Adrenal gland (tissue), 12 donors: ENCODE results near the gene RHOBTB1. TPM values are rescaled to one million over a fixed set of nuclear protein-coding genes. Genes with fewer than 3 reads are reported as not detected.

ENCODE experiments used
- DNase-seq, 7 donors: peaks; one replicate each; pipeline ENCODE4 v3.0.0-alpha.2; 2019 to 2020
- H3K27ac ChIP-seq, 5 donors: fragments of 200-600 bp; sonication (generic) in 4 of 5; 1 replicate in 3 of 5; 2 replicates in 2 of 5; pipeline versions ENCODE4 v1.5.1 to v1.8.0; 2016 to 2020; ENCODE audit warnings: mild to moderate bottlenecking in 1 of 5
- H3K27me3 ChIP-seq: fragments of 200-600 bp; 2 replicates; pipeline ENCODE4 v1.8.0; 2021
- H3K36me3 ChIP-seq, 2 donors: fragments of 200-600 bp; replicated peaks in 1 of 2; 1 replicate in 1 of 2; 2 replicates in 1 of 2; pipeline versions ENCODE4 v1.5.1 to v1.8.0; 2018 to 2022
- H3K4me1 ChIP-seq, 2 donors: fragments of 200-600 bp; replicated peaks in 1 of 2; 1 replicate in 1 of 2; 2 replicates in 1 of 2; pipeline versions ENCODE4 v1.5.1 to v1.8.0; 2018 to 2021
- H3K4me3 ChIP-seq, 4 donors: fragments of 200-600 bp; sonication (generic) in 3 of 4; one replicate each; pipeline ENCODE4 v1.5.1; 2016 to 2018
- H3K9me3 ChIP-seq, 3 donors: fragments of 200-600 bp; sonication (generic) in 1 of 3; replicated peaks in 1 of 3; 1 replicate in 2 of 3; 2 replicates in 1 of 3; pipeline versions ENCODE4 v1.5.1 to v1.8.0; 2016 to 2021
- POLR2A ChIP-seq, 2 donors: fragments of 450-650 bp; IDR thresholded peaks; one replicate each; pipeline ENCODE4 v1.6.1; 2017; ENCODE audit warnings: antibody characterized with exemption in 2 of 2, mild to moderate bottlenecking in 2 of 2, moderate library complexity in 1 of 2
- WGBS, 4 donors: extraction: QIAGEN DNeasy Blood & Tissue Kit in 2 of 4; methylation state at CpG; one replicate each; pipeline versions ENCODE4 v1.1.5 to v1.1.7; 2013 to 2017; 5-methylcytosine and 5-hydroxymethylcytosine counted together
- intact Hi-C, 2 donors: fragments of 100-400 bp; cut with DNase I; formaldehyde crosslinking; loops; one replicate each; pipeline versions ENCODE4 v1.14.1 to v1.15.0; 2022 to 2023
- polyA plus RNA-seq, 3 donors: library from polyadenylated mRNA; stranded (reverse); fragments of 200-250 nt in 2 of 3; fragments of 350-450 nt in 1 of 3; fragmentation: Illumina TruSeq in 1 of 3; extraction: RNeasy Lipid Tissue Mini Kit (QIAGEN cat#74804) in 1 of 3; gene quantifications; one replicate each; pipeline ENCODE4 v1.2.3, GENCODE V29; 2013 to 2014
- total RNA-seq, 9 donors: library from RNA; depleted of rRNA in 4 of 9; stranded (reverse); fragments of >200 nt in 4 of 9; fragments of 120-200 nt in 1 of 9; fragmentation: NEBNext Ultra II Directional in 1 of 9; extraction: Animal tissue kit (Norgen Biotek cat#: 25700) in 1 of 9; gene quantifications; one replicate each; pipeline versions ENCODE4 v1.1.0 to v1.2.4, GENCODE V29; 2013 to 2023
- TF ChIP-seq, protein P1 (sequence below), 6 experiments: fragments of 450-650 bp in 4 of 6; fragments of 200-600 bp in 2 of 6; sonication (generic) in 1 of 6; IDR thresholded peaks; 1 replicate in 5 of 6; 2 replicates in 1 of 6; pipeline versions ENCODE4 v1.5.1 to v1.8.0; 2016 to 2021; ENCODE audit warnings: antibody characterized with exemption in 6 of 6, mild to moderate bottlenecking in 2 of 6, moderate library complexity in 1 of 6
- donor health status: healthy with polysubstance abuse.
- donor health status: Bipolar disorder and iron deficiency.
- donor health status: DM: yes; HTN: yes; CAD: no.
- donor health status: DM: no; HTN: no; CAD: no.
- donor health status: DM: no; HTN: no; CAD: no.
- donor health status: DM: yes; HTN: yes; CAD: no.

Gene RHOBTB1
- total and polyA plus RNA-seq, 12 donors = 7.9 to 122 (median 26.6) TPM

- Histone ChIP-seq H3K27ac (no peak overlapping the region), H3K4me1 (no peaks in the 10 kb centered on the region), H3K27me3 (no peaks in the 10 kb centered on the region), H3K4me3 (peak overlapping the region in 1 of 4 donors; percentile 30), H3K36me3 (no peaks in the 10 kb centered on the region), H3K9me3 (no peaks in the 10 kb centered on the region)
- peak in 3 of 7 donors; percentile 14 to 52 (median 23) for DNase-seq
- WGBS, 4 donors = 46 to 63% (median 52%) methylated on average over 7 of the region's 7 CpGs
- TF ChIP-seq, protein P1, sequence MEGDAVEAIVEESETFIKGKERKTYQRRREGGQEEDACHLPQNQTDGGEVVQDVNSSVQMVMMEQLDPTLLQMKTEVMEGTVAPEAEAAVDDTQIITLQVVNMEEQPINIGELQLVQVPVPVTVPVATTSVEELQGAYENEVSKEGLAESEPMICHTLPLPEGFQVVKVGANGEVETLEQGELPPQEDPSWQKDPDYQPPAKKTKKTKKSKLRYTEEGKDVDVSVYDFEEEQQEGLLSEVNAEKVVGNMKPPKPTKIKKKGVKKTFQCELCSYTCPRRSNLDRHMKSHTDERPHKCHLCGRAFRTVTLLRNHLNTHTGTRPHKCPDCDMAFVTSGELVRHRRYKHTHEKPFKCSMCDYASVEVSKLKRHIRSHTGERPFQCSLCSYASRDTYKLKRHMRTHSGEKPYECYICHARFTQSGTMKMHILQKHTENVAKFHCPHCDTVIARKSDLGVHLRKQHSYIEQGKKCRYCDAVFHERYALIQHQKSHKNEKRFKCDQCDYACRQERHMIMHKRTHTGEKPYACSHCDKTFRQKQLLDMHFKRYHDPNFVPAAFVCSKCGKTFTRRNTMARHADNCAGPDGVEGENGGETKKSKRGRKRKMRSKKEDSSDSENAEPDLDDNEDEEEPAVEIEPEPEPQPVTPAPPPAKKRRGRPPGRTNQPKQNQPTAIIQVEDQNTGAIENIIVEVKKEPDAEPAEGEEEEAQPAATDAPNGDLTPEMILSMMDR (IDR thresholded peaks at IDR 0.05) = no peak
- intact Hi-C loops = no loop called here
Observed at GRCh38 chr10:60952846-60953220, 8.8 kb upstream of the RHOBTB1 start.

GRCh38 chr10:60952067-60952845, 8.3 kb upstream of the RHOBTB1 start:
- Histone ChIP-seq H3K4me1 (no peaks in the 10 kb centered on the region), H3K36me3 (no peaks in the 10 kb centered on the region), H3K9me3 (no peaks in the 10 kb centered on the region), H3K27me3 (no peaks in the 10 kb centered on the region), H3K27ac (no peak overlapping the region), H3K4me3 (peak overlapping the region in 1 of 4 donors; percentile 30)
- intact Hi-C loops = no loop called here
- DNase-seq = no peak
- no peak for TF ChIP-seq POLR2A (IDR thresholded peaks at IDR 0.05)
- TF ChIP-seq, protein P1 (IDR thresholded peaks at IDR 0.05) = no peak
- WGBS, 4 donors = 68 to 79% (median 74%) methylated on average over 3 of the region's 3 CpGs

DNA sequence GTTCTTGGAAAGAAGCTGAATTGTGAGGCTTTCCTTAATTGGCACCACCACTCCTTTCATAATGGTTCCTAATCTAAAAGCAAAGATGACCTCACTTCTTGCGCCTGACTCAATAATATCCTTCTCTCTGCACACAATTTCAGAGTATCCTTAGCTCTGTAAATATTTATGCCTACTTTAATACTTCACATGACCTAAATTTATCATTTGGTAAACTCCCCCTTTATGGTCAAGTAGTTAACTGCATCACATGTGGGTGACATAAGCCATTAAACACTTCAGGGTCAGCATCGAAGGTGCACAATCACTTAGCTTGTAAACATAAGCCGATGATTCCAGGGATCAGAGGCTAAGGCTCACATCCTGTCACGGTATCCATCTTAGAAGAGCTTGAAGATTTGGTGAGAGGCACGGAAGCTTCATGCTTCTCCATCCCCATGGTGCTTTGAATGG, 7.3 kb upstream of the RHOBTB1 start:
- Histone ChIP-seq H3K4me1 (no peaks in the 10 kb centered on the region), H3K27ac (no peak overlapping the region), H3K27me3 (no peaks in the 10 kb centered on the region), H3K4me3 (no peak overlapping the region), H3K36me3 (no peaks in the 10 kb centered on the region), H3K9me3 (no peaks in the 10 kb centered on the region)
- TF ChIP-seq, protein P1 (IDR thresholded peaks at IDR 0.05) = no peak
- no peak for TF ChIP-seq POLR2A (IDR thresholded peaks at IDR 0.05)
- DNase-seq = no peak
- WGBS, 4 donors = 81 to 87% (median 82%) methylated on average over 5 of the region's 5 CpGs
- intact Hi-C loops = no loop called here

- Histone ChIP-seq H3K4me1 (no peaks in the 10 kb centered on the region), H3K9me3 (no peaks in the 10 kb centered on the region), H3K36me3 (no peaks in the 10 kb centered on the region), H3K27ac (no peak overlapping the region), H3K27me3 (no peaks in the 10 kb centered on the region), H3K4me3 (no peak overlapping the region)
- TF ChIP-seq POLR2A (IDR thresholded peaks at IDR 0.05) = no peak
- TF ChIP-seq, protein P1 (IDR thresholded peaks at IDR 0.05) = no peak
- DNase-seq = no peak
- intact Hi-C loops = no loop called here
- 77 to 88% (median 85%) methylated on average over 3 of the region's 3 CpGs for WGBS, 4 donors
Observed at GRCh38 chr10:60950300-60950699, 6.3 kb upstream of the RHOBTB1 start.
